Natural killer cell (primary cell): Measurements from ENCODE around the gene FAM8A1. TPM values are rescaled to one million over a fixed set of nuclear protein-coding genes. Genes with fewer than 3 reads are reported as not detected.

Experiments
- ATAC-seq, 3 donors: fragments of 150-1000 bp in 2 of 3; fragments of 200-7000 bp in 1 of 3; cut with Tn5 transposase; 1 replicate in 1 of 3; 2 replicates in 2 of 3; pipeline ENCODE4 v1.10.0; 2021; ENCODE audit warnings: mild to moderate bottlenecking in 2 of 3, moderate library complexity in 2 of 3
- DNase-seq, 2 donors: peaks; one replicate each; pipeline versions ENCODE4 v3.0.0 to v3.0.0-alpha.2; 2013 to 2021; ENCODE audit warnings: mixed read lengths in 1 of 2
- H3K27ac ChIP-seq: one replicate; pipeline ENCODE4 v1.5.1; 2013; ENCODE audit warnings: mild to moderate bottlenecking, low read length
- H3K27me3 ChIP-seq: one replicate; pipeline ENCODE4 v1.6.1; 2013; ENCODE audit warnings: low read length; ENCODE audit not compliant: control insufficient read depth, insufficient read depth
- H3K36me3 ChIP-seq: one replicate; pipeline ENCODE4 v1.6.1; 2013; ENCODE audit warnings: low read length; ENCODE audit not compliant: control insufficient read depth, insufficient read depth
- H3K4me1 ChIP-seq: one replicate; pipeline ENCODE4 v1.6.1; 2013; ENCODE audit warnings: low read length; ENCODE audit not compliant: control insufficient read depth, insufficient read depth
- H3K4me3 ChIP-seq: one replicate; pipeline ENCODE4 v1.5.1; 2013; ENCODE audit warnings: low read length
- H3K9me3 ChIP-seq: one replicate; pipeline ENCODE4 v1.6.1; 2013; ENCODE audit warnings: low read length; ENCODE audit not compliant: control insufficient read depth, insufficient read depth
- H3K27ac Mint-ChIP-seq, 2 donors: one replicate each; pipeline ENCODE4 v1.8.0; 2022; ENCODE audit warnings: mild to moderate bottlenecking in 2 of 2, mixed read lengths in 2 of 2, moderate library complexity in 1 of 2
- H3K27me3 Mint-ChIP-seq, 2 donors: one replicate each; pipeline ENCODE4 v1.8.0; 2022; ENCODE audit warnings: low read depth in 2 of 2, mixed read lengths in 2 of 2
- H3K36me3 Mint-ChIP-seq: one replicate; pipeline ENCODE4 v1.8.0; 2022; ENCODE audit warnings: mixed read lengths
- H3K4me1 Mint-ChIP-seq, 2 donors: one replicate each; pipeline ENCODE4 v1.8.0; 2022; ENCODE audit warnings: mixed read lengths in 2 of 2
- H3K4me3 Mint-ChIP-seq: one replicate; pipeline ENCODE4 v1.8.0; 2022; ENCODE audit warnings: mild to moderate bottlenecking, moderate library complexity, mixed read lengths
- H3K9me3 Mint-ChIP-seq, 2 donors: one replicate each; pipeline ENCODE4 v1.8.0; 2022; ENCODE audit warnings: mixed read lengths in 2 of 2
- CTCF ChIP-seq: fragments of 200-600 bp; IDR thresholded peaks from one replicate; pipeline ENCODE4 v1.8.0; 2022; ENCODE audit warnings: antibody characterized with exemption
- WGBS: methylation state at CpG from one replicate; pipeline ENCODE4 v1.1.7; 2013; ENCODE audit warnings: missing lambda C conversion rate; ENCODE audit not compliant: insufficient coverage; 5-methylcytosine and 5-hydroxymethylcytosine counted together
- intact Hi-C: fragments of 100-400 bp; cut with micrococcal nuclease; formaldehyde crosslinking; loops from one replicate; pipeline ENCODE4 v1.14.2; 2022
- total RNA-seq, 4 donors: library from RNA; stranded (reverse); fragments of 120-200 nt in 1 of 4; gene quantifications; one replicate each; pipeline versions ENCODE4 v1.2.3 to v1.2.4, GENCODE V29; 2013 to 2022

FAM8A1 gene
- total RNA-seq, 3 donors from 2014 or later (not counting 1 experiment from before 2014, with no cell fraction given) = 32.1 to 45.4 (median 35.5) TPM

GRCh38 chr6:17633465-17634188 lies 33.5 kb downstream of the FAM8A1 start:
- intact Hi-C loops = loop anchor here (1.0 to 2.0 kb wide), 3 partner anchors 31 to 73 kb away; partner anchors contain the start of genes FAM8A1 and NUP153
- Mint-ChIP-seq H3K9me3 (no peaks in the 10 kb centered on the region), H3K27me3 (no peaks in the 10 kb centered on the region), H3K4me1 (peaks cover 56 to 57% of the 10 kb centered on the region in 2 donors), H3K36me3 (peaks cover 12% of the 10 kb centered on the region), H3K27ac (peak overlapping the region; percentile 74 to 86), H3K4me3 (peak overlapping the region; percentile 72)
- H3K27ac ChIP-seq = peak overlapping the region; percentile 58
- H3K36me3 ChIP-seq = peaks cover 53% of the 10 kb centered on the region
- peak; percentile 24 to 63 for DNase-seq
- no peaks in the 10 kb centered on the region for H3K9me3 ChIP-seq
- WGBS = 23% methylated on average over 2 of the region's 2 CpGs
- peaks cover 31% of the 10 kb centered on the region for H3K4me1 ChIP-seq
- ATAC-seq = peak; percentile 86 to 91 (median 88)
- H3K4me3 ChIP-seq = no peak overlapping the region
- TF ChIP-seq CTCF = no peak
- H3K27me3 ChIP-seq = no peaks in the 10 kb centered on the region

DNA sequence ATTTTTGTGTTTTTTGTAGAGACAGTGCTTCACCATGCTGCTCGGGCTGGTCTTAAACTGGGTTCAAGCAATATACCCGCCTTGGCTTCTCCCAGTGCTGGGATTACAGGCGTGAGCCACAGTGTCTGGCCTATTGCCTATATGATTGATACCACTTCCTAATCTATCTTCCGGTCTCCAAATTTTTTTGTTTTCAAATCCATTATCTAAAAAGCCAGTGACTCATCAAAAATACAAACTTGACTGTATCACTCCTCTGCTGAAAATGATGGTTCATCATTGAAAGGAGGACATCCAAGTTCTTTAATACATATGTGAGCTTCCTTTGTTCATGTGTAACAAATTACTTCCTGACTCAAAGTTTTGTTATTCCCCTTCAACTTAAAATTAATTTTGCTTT lies 35.5 kb downstream of the FAM8A1 start:
- H3K4me3 ChIP-seq = no peak overlapping the region
- H3K27ac ChIP-seq = no peak overlapping the region
- H3K27me3 ChIP-seq = no peaks in the 10 kb centered on the region
- H3K4me1 ChIP-seq = peaks cover 27% of the 10 kb centered on the region
- H3K9me3 ChIP-seq = no peaks in the 10 kb centered on the region
- peak overlapping the region; percentile 26 to 59 for H3K27ac Mint-ChIP-seq
- H3K36me3 Mint-ChIP-seq = peaks cover 18% of the 10 kb centered on the region
- H3K27me3 Mint-ChIP-seq = no peaks in the 10 kb centered on the region
- DNase-seq (no peak), ATAC-seq (no peak)
- intact Hi-C loops = no loop called here
- no peak for TF ChIP-seq CTCF
- H3K4me3 Mint-ChIP-seq = no peak overlapping the region
- no peaks in the 10 kb centered on the region for H3K9me3 Mint-ChIP-seq
- peaks cover 38 to 50% of the 10 kb centered on the region in 2 donors for H3K4me1 Mint-ChIP-seq
- WGBS = 88% methylated on average over 4 of the region's 4 CpGs
- H3K36me3 ChIP-seq = peaks cover 59% of the 10 kb centered on the region

DNA sequence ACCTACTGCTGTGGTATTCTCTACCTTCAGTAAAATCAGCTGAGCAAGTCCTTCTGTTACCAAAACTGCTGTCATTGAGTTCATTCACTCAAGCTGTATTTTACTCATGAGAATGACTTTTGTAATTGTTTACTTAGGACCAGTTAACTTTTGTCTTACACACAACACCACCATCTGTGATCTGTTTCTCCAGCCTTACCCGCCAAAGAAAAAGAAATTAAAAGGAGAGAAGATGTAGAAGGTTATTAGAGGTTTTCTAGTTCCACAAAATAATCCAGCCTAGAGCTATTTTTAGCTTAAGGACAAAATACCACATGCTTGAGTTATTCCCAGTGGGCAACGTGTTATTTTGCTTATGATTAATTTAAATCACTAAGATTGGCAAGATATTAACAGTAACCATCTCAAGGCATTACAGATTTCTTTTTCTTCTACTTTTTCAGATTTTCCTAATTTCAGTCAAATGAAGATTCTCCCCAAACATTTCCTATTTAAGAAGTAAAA lies 38.2 kb downstream of the FAM8A1 start:
- Histone ChIP-seq H3K4me3 (no peak overlapping the region), H3K4me1 (peaks cover 13% of the 10 kb centered on the region), H3K27ac (no peak overlapping the region), H3K36me3 (peaks cover 64% of the 10 kb centered on the region), H3K27me3 (no peaks in the 10 kb centered on the region), H3K9me3 (no peaks in the 10 kb centered on the region)
- no peak overlapping the region for H3K4me3 Mint-ChIP-seq
- DNase-seq (no peak), ATAC-seq (no peak)
- no CpG with 5 or more reads among the region's 2 CpGs for WGBS
- no peak for TF ChIP-seq CTCF
- H3K27me3 Mint-ChIP-seq = no peaks in the 10 kb centered on the region
- H3K9me3 Mint-ChIP-seq = no peaks in the 10 kb centered on the region
- H3K4me1 Mint-ChIP-seq = peaks cover 20 to 36% of the 10 kb centered on the region in 2 donors
- H3K27ac Mint-ChIP-seq = peak overlapping the region; percentile 2 to 15
- H3K36me3 Mint-ChIP-seq = peaks cover 26% of the 10 kb centered on the region
- intact Hi-C loops = no loop called here
